HepG2 (cell line): Measurements from ENCODE around the gene GPATCH3. TPM values are rescaled to one million over a fixed set of nuclear protein-coding genes. Genes with fewer than 3 reads are reported as not detected.

Source experiments
- ATF7-NPFF ChIP-seq: sonication (generic); formaldehyde crosslinking; IDR thresholded peaks from 2 replicates; pipeline ENCODE4 v1.8.1; 2023; ENCODE audit warnings: mild to moderate bottlenecking, low read depth, missing genetic modification reagents, moderate library complexity
- BRD4 ChIP-seq: sonication (generic); formaldehyde crosslinking; IDR thresholded peaks from 2 replicates; pipeline ENCODE4 v1.4.0; 2020; ENCODE audit warnings: missing genetic modification reagents
- E2F5 ChIP-seq: sonication (generic); formaldehyde crosslinking; conservative IDR thresholded peaks from 2 replicates; pipeline ENCODE4 v1.4.0; 2020; ENCODE audit warnings: missing genetic modification reagents
- IRF9 ChIP-seq: sonication (generic); formaldehyde crosslinking; IDR thresholded peaks from 2 replicates; pipeline ENCODE4 v1.8.0; 2022; ENCODE audit warnings: missing genetic modification reagents, mild to moderate bottlenecking, borderline replicate concordance
- ISX ChIP-seq: sonication (generic); formaldehyde crosslinking; conservative IDR thresholded peaks from 2 replicates; pipeline ENCODE4 v1.5.0; 2020; ENCODE audit warnings: missing genetic modification reagents
- PHF21A ChIP-seq: sonication (generic); formaldehyde crosslinking; IDR thresholded peaks from 2 replicates; pipeline ENCODE4 v1.5.0; 2020; ENCODE audit warnings: mild to moderate bottlenecking, missing genetic modification reagents
- TFE3 ChIP-seq: IDR thresholded peaks from 2 replicates; pipeline ENCODE4 v1.6.1; 2016
- ZNF33B ChIP-seq: sonication (generic); formaldehyde crosslinking; IDR thresholded peaks from 2 replicates; pipeline ENCODE4 v1.5.1; 2020; ENCODE audit warnings: mild to moderate bottlenecking, missing genetic modification reagents
- ZNF510 ChIP-seq: sonication (generic); formaldehyde crosslinking; IDR thresholded peaks from 2 replicates; pipeline ENCODE4 v1.4.0; 2020; ENCODE audit warnings: low read depth, mild to moderate bottlenecking, missing genetic modification reagents
- ZNF605 ChIP-seq: sonication (generic); formaldehyde crosslinking; IDR thresholded peaks from 2 replicates; pipeline ENCODE4 v1.8.0; 2022; ENCODE audit warnings: mild to moderate bottlenecking, missing genetic modification reagents
- ZNF816 ChIP-seq: sonication (generic); formaldehyde crosslinking; IDR thresholded peaks from 2 replicates; pipeline ENCODE4 v1.8.0; 2022; ENCODE audit warnings: missing genetic modification reagents, mild to moderate bottlenecking, borderline replicate concordance
- polyA plus RNA-seq, 8 experiments: library from polyadenylated mRNA; depleted of rRNA in 3 of 8; stranded (reverse) in 7 of 8; unstranded in 1 of 8; fragments of >200 nt; fragmentation: Illumina TruSeq in 4 of 8; extraction: Trizol in 4 of 8; gene quantifications; 2 replicates each; pipeline versions ENCODE4 v1.2.1 to v1.2.3, GENCODE V29; 2011 to 2016; ENCODE audit warnings: low read depth in 4 of 8, missing spikeins in 1 of 8, mixed read lengths in 1 of 8; ENCODE audit not compliant: insufficient read depth in 1 of 8
- total RNA-seq, 5 experiments: library from RNA; depleted of rRNA; stranded (reverse); fragments of >200 nt; fragmentation: Illumina TruSeq; extraction: Trizol; gene quantifications; 2 replicates each; pipeline ENCODE4 v1.2.3, GENCODE V29; 2016; ENCODE audit warnings: low read depth in 1 of 5
- TF ChIP-seq, protein P1 (sequence below): IDR thresholded peaks from 2 replicates; pipeline ENCODE4 v1.6.1; 2016; ENCODE audit warnings: missing compliant biosample characterization, missing genetic modification reagents, borderline replicate concordance
- TF ChIP-seq, protein P2 (sequence below): IDR thresholded peaks from 2 replicates; pipeline ENCODE4 v1.6.1; 2018; ENCODE audit warnings: missing genetic modification reagents, mild to moderate bottlenecking, missing compliant biosample characterization
- TF ChIP-seq, protein P3 (sequence below), 2 experiments: sonication (generic) in 1 of 2; formaldehyde crosslinking in 1 of 2; IDR thresholded peaks; 2 replicates each; pipeline versions ENCODE4 v1.4.0 to v1.6.1; 2018 to 2020; ENCODE audit warnings: missing genetic modification reagents in 2 of 2, borderline replicate concordance in 1 of 2, low read depth in 1 of 2, mild to moderate bottlenecking in 1 of 2, missing biosample characterization in 1 of 2
- TF ChIP-seq, protein P4 (sequence below): sonication (generic); formaldehyde crosslinking; IDR thresholded peaks from 2 replicates; pipeline ENCODE4 v1.4.0; 2020; ENCODE audit warnings: missing genetic modification reagents

GPATCH3 gene
- total and polyA plus RNA-seq, 2 of the 13 experiments (the other 11 are each of a cell fraction or from before 2014, with no cell fraction given), result 8.3 to 11.0 TPM

GRCh38 chr1:26864610-26865480 lies 35.4 kb downstream of the GPATCH3 start (continued):
- TF ChIP-seq, protein P1, sequence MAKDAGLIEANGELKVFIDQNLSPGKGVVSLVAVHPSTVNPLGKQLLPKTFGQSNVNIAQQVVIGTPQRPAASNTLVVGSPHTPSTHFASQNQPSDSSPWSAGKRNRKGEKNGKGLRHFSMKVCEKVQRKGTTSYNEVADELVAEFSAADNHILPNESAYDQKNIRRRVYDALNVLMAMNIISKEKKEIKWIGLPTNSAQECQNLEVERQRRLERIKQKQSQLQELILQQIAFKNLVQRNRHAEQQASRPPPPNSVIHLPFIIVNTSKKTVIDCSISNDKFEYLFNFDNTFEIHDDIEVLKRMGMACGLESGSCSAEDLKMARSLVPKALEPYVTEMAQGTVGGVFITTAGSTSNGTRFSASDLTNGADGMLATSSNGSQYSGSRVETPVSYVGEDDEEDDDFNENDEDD (CRISPR knock-in tag), result peak; percentile 96
- TF ChIP-seq, protein P2, sequence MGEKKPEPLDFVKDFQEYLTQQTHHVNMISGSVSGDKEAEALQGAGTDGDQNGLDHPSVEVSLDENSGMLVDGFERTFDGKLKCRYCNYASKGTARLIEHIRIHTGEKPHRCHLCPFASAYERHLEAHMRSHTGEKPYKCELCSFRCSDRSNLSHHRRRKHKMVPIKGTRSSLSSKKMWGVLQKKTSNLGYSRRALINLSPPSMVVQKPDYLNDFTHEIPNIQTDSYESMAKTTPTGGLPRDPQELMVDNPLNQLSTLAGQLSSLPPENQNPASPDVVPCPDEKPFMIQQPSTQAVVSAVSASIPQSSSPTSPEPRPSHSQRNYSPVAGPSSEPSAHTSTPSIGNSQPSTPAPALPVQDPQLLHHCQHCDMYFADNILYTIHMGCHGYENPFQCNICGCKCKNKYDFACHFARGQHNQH (CRISPR knock-in tag), result peak; percentile 33; the same call in 1 of the 2 replicates
- peak; percentile 35; the same call in 1 of the 2 replicates for TF ChIP-seq TFE3 (CRISPR knock-in tag)
- peak; percentile 95 for TF ChIP-seq E2F5 (CRISPR knock-in tag)
- peak; percentile 61; the same call in 1 of the 2 replicates for TF ChIP-seq PHF21A (CRISPR knock-in tag)
- TF ChIP-seq, protein P3, sequence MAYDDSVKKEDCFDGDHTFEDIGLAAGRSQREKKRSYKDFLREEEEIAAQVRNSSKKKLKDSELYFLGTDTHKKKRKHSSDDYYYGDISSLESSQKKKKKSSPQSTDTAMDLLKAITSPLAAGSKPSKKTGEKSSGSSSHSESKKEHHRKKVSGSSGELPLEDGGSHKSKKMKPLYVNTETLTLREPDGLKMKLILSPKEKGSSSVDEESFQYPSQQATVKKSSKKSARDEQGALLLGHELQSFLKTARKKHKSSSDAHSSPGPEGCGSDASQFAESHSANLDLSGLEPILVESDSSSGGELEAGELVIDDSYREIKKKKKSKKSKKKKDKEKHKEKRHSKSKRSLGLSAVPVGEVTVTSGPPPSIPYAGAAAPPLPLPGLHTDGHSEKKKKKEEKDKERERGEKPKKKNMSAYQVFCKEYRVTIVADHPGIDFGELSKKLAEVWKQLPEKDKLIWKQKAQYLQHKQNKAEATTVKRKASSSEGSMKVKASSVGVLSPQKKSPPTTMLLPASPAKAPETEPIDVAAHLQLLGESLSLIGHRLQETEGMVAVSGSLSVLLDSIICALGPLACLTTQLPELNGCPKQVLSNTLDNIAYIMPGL (CRISPR knock-in tag; IDR thresholded peaks at IDR 0.05; ENCODE audit: borderline replicate concordance in 1 of 2, low read depth in 1 of 2), result peak; percentile 44 to 52; a peak in 3 of 4 replicates
- TF ChIP-seq ZNF33B (CRISPR knock-in tag), result no peak; the same call in 1 of the 2 replicates
- TF ChIP-seq ATF7-NPFF (CRISPR knock-in tag), result peak; percentile 95
- TF ChIP-seq IRF9 (CRISPR knock-in tag), result peak; percentile 92
- TF ChIP-seq ZNF510, result 0 out of 2 replicates have a peak, but pooled peaks have one; percentile 44
- peak; percentile 42 for TF ChIP-seq BRD4 (CRISPR knock-in tag)
- TF ChIP-seq ISX (CRISPR knock-in tag), result 0 out of 2 replicates have a peak, but pooled peaks have one; percentile 39
- TF ChIP-seq ZNF816, result no peak
- TF ChIP-seq, protein P4, sequence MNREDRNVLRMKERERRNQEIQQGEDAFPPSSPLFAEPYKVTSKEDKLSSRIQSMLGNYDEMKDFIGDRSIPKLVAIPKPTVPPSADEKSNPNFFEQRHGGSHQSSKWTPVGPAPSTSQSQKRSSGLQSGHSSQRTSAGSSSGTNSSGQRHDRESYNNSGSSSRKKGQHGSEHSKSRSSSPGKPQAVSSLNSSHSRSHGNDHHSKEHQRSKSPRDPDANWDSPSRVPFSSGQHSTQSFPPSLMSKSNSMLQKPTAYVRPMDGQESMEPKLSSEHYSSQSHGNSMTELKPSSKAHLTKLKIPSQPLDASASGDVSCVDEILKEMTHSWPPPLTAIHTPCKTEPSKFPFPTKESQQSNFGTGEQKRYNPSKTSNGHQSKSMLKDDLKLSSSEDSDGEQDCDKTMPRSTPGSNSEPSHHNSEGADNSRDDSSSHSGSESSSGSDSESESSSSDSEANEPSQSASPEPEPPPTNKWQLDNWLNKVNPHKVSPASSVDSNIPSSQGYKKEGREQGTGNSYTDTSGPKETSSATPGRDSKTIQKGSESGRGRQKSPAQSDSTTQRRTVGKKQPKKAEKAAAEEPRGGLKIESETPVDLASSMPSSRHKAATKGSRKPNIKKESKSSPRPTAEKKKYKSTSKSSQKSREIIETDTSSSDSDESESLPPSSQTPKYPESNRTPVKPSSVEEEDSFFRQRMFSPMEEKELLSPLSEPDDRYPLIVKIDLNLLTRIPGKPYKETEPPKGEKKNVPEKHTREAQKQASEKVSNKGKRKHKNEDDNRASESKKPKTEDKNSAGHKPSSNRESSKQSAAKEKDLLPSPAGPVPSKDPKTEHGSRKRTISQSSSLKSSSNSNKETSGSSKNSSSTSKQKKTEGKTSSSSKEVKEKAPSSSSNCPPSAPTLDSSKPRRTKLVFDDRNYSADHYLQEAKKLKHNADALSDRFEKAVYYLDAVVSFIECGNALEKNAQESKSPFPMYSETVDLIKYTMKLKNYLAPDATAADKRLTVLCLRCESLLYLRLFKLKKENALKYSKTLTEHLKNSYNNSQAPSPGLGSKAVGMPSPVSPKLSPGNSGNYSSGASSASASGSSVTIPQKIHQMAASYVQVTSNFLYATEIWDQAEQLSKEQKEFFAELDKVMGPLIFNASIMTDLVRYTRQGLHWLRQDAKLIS, result no peak
- peak; percentile 65 for TF ChIP-seq ZNF605 (CRISPR knock-in tag)
